IMR-90 (cell line): Measurements from ENCODE around the gene OXSR1. TPM values are rescaled to one million over a fixed set of nuclear protein-coding genes. Genes with fewer than 3 reads are reported as not detected.

Experiments
- ATAC-seq: fragments of 200-7000 bp; cut with Tn5 transposase; 2 replicates; pipeline ENCODE4 v1.9.1; 2020; ENCODE audit warnings: low read depth, mild to moderate bottlenecking, moderate library complexity
- BruUV-seq: library from RNA; stranded (reverse); fragments of 400-500 nt; replicated peaks from 2 replicates; lab custom pipeline; 2021; lab: Mats Ljungman, UMichigan
- CTCF ChIA-PET: fragments of 300-600 bp; formaldehyde crosslinking; extraction: SDS; loops from one replicate; lab custom pipeline; 2021; ENCODE audit warnings: antibody characterized with exemption; lab: Yijun Ruan, JAX
- POLR2A ChIA-PET: fragments of 300-600 bp; sonication (Branson Sonifier 250); formaldehyde crosslinking; loops from one replicate; lab custom pipeline; 2022; ENCODE audit warnings: antibody characterized with exemption; ENCODE audit not compliant: unreplicated experiment; lab: Charles Lee
- DNase-seq: peaks from one replicate; pipeline ENCODE4 v3.0.0; 2013
- H2AFZ ChIP-seq: replicated peaks from 2 replicates; pipeline ENCODE3; 2013; ENCODE audit warnings: low read length, mild to moderate bottlenecking; ENCODE audit not compliant: poor library complexity
- H2AK5ac ChIP-seq: 2 replicates; pipeline ENCODE4 v1.6.1; 2013; ENCODE audit warnings: low read depth, low read length, inconsistent platforms
- H2AK9ac ChIP-seq: replicated peaks from 2 replicates; pipeline ENCODE3; 2013; ENCODE audit warnings: mild to moderate bottlenecking, low read depth, low read length, moderate library complexity; ENCODE audit not compliant: poor library complexity
- H2BK120ac ChIP-seq: 2 replicates; pipeline ENCODE4 v1.6.1; 2013; ENCODE audit warnings: low read depth, low read length, inconsistent platforms
- H2BK15ac ChIP-seq: 3 replicates; pipeline ENCODE4 v1.6.1; 2013; ENCODE audit warnings: low read depth, low read length, inconsistent platforms
- H2BK20ac ChIP-seq: 2 replicates; pipeline ENCODE4 v1.6.1; 2013; ENCODE audit warnings: low read depth, mild to moderate bottlenecking, inconsistent platforms, low read length, moderate library complexity
- H2BK5ac ChIP-seq: 2 replicates; pipeline ENCODE4 v1.6.1; 2013; ENCODE audit warnings: mild to moderate bottlenecking, low read depth, low read length, inconsistent platforms; ENCODE audit not compliant: poor library complexity, severe bottlenecking
- H3K14ac ChIP-seq: replicated peaks from 2 replicates; pipeline ENCODE4 v1.6.1; 2013; ENCODE audit warnings: low read depth, low read length, inconsistent platforms
- H3K18ac ChIP-seq: 2 replicates; pipeline ENCODE4 v1.6.1; 2013; ENCODE audit warnings: low read depth, low read length, control low read depth
- H3K23ac ChIP-seq: 2 replicates; pipeline ENCODE4 v1.6.1; 2013; ENCODE audit warnings: low read depth, low read length, inconsistent platforms
- H3K27ac ChIP-seq: 2 replicates; pipeline ENCODE4 v1.5.1; 2013; ENCODE audit warnings: mild to moderate bottlenecking, control low read depth, low read length; ENCODE audit not compliant: insufficient read depth
- H3K27me3 ChIP-seq: 2 replicates; pipeline ENCODE4 v1.6.1; 2013; ENCODE audit warnings: low read length; ENCODE audit not compliant: control insufficient read depth, insufficient read depth
- H3K36me3 ChIP-seq: 2 replicates; pipeline ENCODE4 v1.6.1; 2013; ENCODE audit warnings: low read length, mixed read lengths; ENCODE audit not compliant: control insufficient read depth, insufficient read depth
- H3K4ac ChIP-seq: 2 replicates; pipeline ENCODE4 v1.6.1; 2013; ENCODE audit warnings: low read depth, low read length, inconsistent platforms
- H3K4me1 ChIP-seq: 2 replicates; pipeline ENCODE4 v1.6.1; 2013; ENCODE audit warnings: low read length, mixed read lengths; ENCODE audit not compliant: control insufficient read depth, insufficient read depth
- H3K4me2 ChIP-seq: 2 replicates; pipeline ENCODE4 v1.6.1; 2013; ENCODE audit warnings: low read depth, mild to moderate bottlenecking, control low read depth, low read length, moderate library complexity
- H3K4me3 ChIP-seq: 2 replicates; pipeline ENCODE4 v1.5.1; 2013; ENCODE audit warnings: low read depth, mild to moderate bottlenecking, control low read depth, low read length, moderate library complexity; ENCODE audit not compliant: insufficient read depth
- H3K56ac ChIP-seq: 2 replicates; pipeline ENCODE4 v1.6.1; 2013; ENCODE audit warnings: low read length, inconsistent platforms; ENCODE audit not compliant: insufficient read depth; ENCODE audit errors: extremely low read depth
- H3K79me1 ChIP-seq, 2 experiments: 2 replicates each; pipeline ENCODE4 v1.6.1; 2013; ENCODE audit warnings: low read length in 2 of 2, inconsistent platforms in 1 of 2, low read depth in 1 of 2
- H3K9ac ChIP-seq: 2 replicates; pipeline ENCODE4 v1.6.1; 2013; ENCODE audit warnings: low read depth, low read length, control low read depth
- H3K9me1 ChIP-seq: 2 replicates; pipeline ENCODE4 v1.6.1; 2013; ENCODE audit warnings: low read length, inconsistent platforms; ENCODE audit not compliant: insufficient read depth
- H3K9me3 ChIP-seq: 2 replicates; pipeline ENCODE4 v1.6.1; 2013; ENCODE audit warnings: low read length; ENCODE audit not compliant: control insufficient read depth, insufficient read depth
- H4K20me1 ChIP-seq: 2 replicates; pipeline ENCODE4 v1.6.1; 2013; ENCODE audit warnings: low read length, inconsistent platforms; ENCODE audit not compliant: insufficient read depth
- H4K5ac ChIP-seq: 2 replicates; pipeline ENCODE4 v1.6.1; 2013; ENCODE audit warnings: mild to moderate bottlenecking, low read depth, low read length, control low read depth
- H4K8ac ChIP-seq, 2 experiments: 2 replicates each; pipeline ENCODE4 v1.6.1; 2013; ENCODE audit warnings: low read depth in 2 of 2, low read length in 2 of 2, control low read depth in 1 of 2, inconsistent platforms in 1 of 2
- H4K91ac ChIP-seq: 2 replicates; pipeline ENCODE4 v1.6.1; 2013; ENCODE audit warnings: low read depth, low read length, inconsistent platforms; ENCODE audit not compliant: insufficient read depth
- CEBPB ChIP-seq: IDR thresholded peaks from 2 replicates; pipeline ENCODE4 v1.6.1; 2012; ENCODE audit warnings: low read depth, low read length, improper control_type of control experiment
- CTCF ChIP-seq: conservative IDR thresholded peaks from 2 replicates; pipeline ENCODE4 v1.5.1; 2012; ENCODE audit warnings: mild to moderate bottlenecking, low read depth, low read length, improper control_type of control experiment
- ELK1 ChIP-seq: fragments of 150-350 bp; IDR thresholded peaks from 2 replicates; pipeline ENCODE4 v1.6.1; 2016; ENCODE audit warnings: low read depth, mild to moderate bottlenecking, low read length, moderate library complexity, borderline replicate concordance
- FOS ChIP-seq: fragments of 150-350 bp; IDR thresholded peaks from 2 replicates; pipeline ENCODE4 v1.6.1; 2016; ENCODE audit warnings: low read depth, low read length
- MAZ ChIP-seq: IDR thresholded peaks from 2 replicates; pipeline ENCODE4 v1.6.1; 2012; ENCODE audit warnings: low read depth, mild to moderate bottlenecking, low read length, improper control_type of control experiment, moderate library complexity, borderline replicate concordance
- NFE2L2 ChIP-seq: fragments of 150-350 bp; IDR thresholded peaks from 2 replicates; pipeline ENCODE4 v1.6.1; 2016; ENCODE audit warnings: low read depth, mild to moderate bottlenecking, low read length
- RAD21 ChIP-seq: IDR thresholded peaks from 2 replicates; pipeline ENCODE4 v1.6.1; 2012; ENCODE audit warnings: low read length, improper control_type of control experiment
- RCOR1 ChIP-seq: IDR thresholded peaks from 2 replicates; pipeline ENCODE4 v1.6.1; 2012; ENCODE audit warnings: mild to moderate bottlenecking, low read length, improper control_type of control experiment; ENCODE audit not compliant: insufficient replicate concordance
- RFX5 ChIP-seq: IDR thresholded peaks from 2 replicates; pipeline ENCODE4 v1.8.0; 2012; ENCODE audit warnings: low read depth, mild to moderate bottlenecking, low read length, moderate library complexity
- WGBS, 2 experiments: methylation state at CpG; one replicate each; pipeline versions ENCODE4 v1.1.5 to v1.1.7; 2013; ENCODE audit warnings: missing lambda C conversion rate in 2 of 2; ENCODE audit not compliant: insufficient read length in 1 of 2; ENCODE audit errors: extremely low coverage in 2 of 2; 5-methylcytosine and 5-hydroxymethylcytosine counted together
- dilution Hi-C: fragments of 300-500 bp; cut with HindIII; formaldehyde crosslinking; loops from one replicate; pipeline ENCODE4 v1.14.3; 2018; ENCODE audit warnings: low sequenced_read_pairs; ENCODE audit not compliant: unreplicated experiment
- in situ Hi-C: fragments of 300-500 bp; cut with MboI; formaldehyde crosslinking; loops from 3 replicates; pipeline ENCODE4 v1.14.3; 2019; ENCODE audit warnings: low sequenced_read_pairs, inconsistent platforms, mixed read lengths
- intact Hi-C: fragments of 100-400 bp; cut with micrococcal nuclease; formaldehyde crosslinking; loops from 2 replicates; pipeline ENCODE4 v1.10.0; 2022
- polyA plus RNA-seq, 3 experiments: library from polyadenylated mRNA; depleted of rRNA; stranded (reverse); fragments of >200 nt; gene quantifications; 2 replicates each; pipeline ENCODE4 v1.2.3, GENCODE V29; 2012; ENCODE audit warnings: low replicate concordance in 1 of 3
- total RNA-seq: library from RNA; depleted of rRNA; stranded (reverse); fragments of >200 nt; gene quantifications from 2 replicates; pipeline ENCODE4 v1.2.3, GENCODE V29; 2012

The OXSR1 gene
- total and polyA plus RNA-seq, 2 of the 4 experiments (the other 2 are of a cell fraction): 32.9 to 37.6 TPM

- Histone ChIP-seq H2BK120ac (no peak overlapping the region), H2BK20ac (no peak overlapping the region), H3K4me1 (no peaks in the 10 kb centered on the region), H3K4me2 (no peak overlapping the region), H3K9me1 (0 out of 2 replicates have a peak, but pooled peaks cover 3% of the 10 kb centered on the region), H2AK5ac (no peak overlapping the region), H2BK15ac (no peak overlapping the region), H2AK9ac (no peak overlapping the region), H3K27ac (no peak overlapping the region), H3K4me3 (no peak overlapping the region), H3K4ac (no peak overlapping the region), H2AFZ (no peak overlapping the region), H3K14ac (no peak overlapping the region), H3K9me3 (no peaks in the 10 kb centered on the region), H4K8ac (no peak overlapping the region), H4K20me1 (no peaks in the 10 kb centered on the region), H3K27me3 (peaks cover 12% of the 10 kb centered on the region), H3K79me1 (no peaks in the 10 kb centered on the region), H3K36me3 (peaks cover 7% of the 10 kb centered on the region), H4K5ac (no peak overlapping the region), H2BK5ac (no peak overlapping the region), H3K56ac (no peak overlapping the region), H3K23ac (no peak overlapping the region), H3K18ac (no peak overlapping the region), H3K9ac (no peak overlapping the region), H4K91ac (no peak overlapping the region)
- no peak for DNase-seq
- dilution Hi-C loops: no loop called here
- ChIA-PET CTCF (interaction anchor here (0.9 to 1.2 kb wide), 3 partner anchors 130 to 227 kb away, joined by 3 to 4 read pairs (median 4); no protein-coding TSS in a partner anchor), POLR2A (no interaction called here)
- in situ Hi-C loops: no loop called here
- intact Hi-C loops: no loop called here
- no TSS peak for BruUV-seq
- WGBS, 2 experiments: 89% methylated on average over 3 of the region's 12 CpGs; no CpG with 5 or more reads in 1 of the 2 experiments
- TF ChIP-seq RFX5 (no peak), FOS (no peak), ELK1 (no peak), RAD21 (no peak), CEBPB (no peak), RCOR1 (no peak), MAZ (no peak), CTCF (no peak), NFE2L2 (no peak)
- ATAC-seq: no peak
These were observed 48.7 kb upstream of the OXSR1 start for GRCh38 chr3:38116471-38117162.
